ENCODE data around the gene GNG3. TPM values are rescaled to one million over a fixed set of nuclear protein-coding genes. Genes with fewer than 3 reads are reported as not detected.

The GNG3 gene
- total and polyA plus RNA-seq, 2 of the 4 experiments (the other 2 are of a cell fraction), result not detected

DNA sequence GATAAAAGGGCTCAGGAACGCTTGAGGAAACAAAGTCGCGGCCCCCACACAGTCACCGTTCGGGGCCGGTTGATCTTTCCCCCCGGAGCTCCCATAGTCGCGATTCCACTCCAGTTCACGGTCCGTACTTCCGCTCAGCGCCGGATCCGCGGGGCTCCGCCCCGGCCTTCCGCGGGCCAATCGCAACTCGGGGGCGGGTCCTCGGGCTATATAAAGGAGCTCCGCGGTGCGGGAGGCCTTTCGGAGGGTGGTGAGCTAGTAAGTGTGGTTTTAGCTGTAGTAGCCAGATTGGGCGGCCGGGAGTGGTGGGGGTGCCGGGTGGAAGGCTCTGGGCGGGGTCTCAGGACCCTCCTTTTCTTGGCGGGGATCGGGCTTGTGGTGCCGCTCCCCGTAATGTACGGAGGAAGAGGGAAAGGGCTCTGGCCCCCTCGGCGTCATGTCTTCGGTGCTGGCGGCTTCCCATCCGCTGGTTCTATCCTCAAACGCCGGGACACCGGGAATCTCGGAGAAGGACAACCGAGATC, 42.3 kb upstream of the GNG3 start, which contains the start of the genes C11orf98 and CSKMT:
C11orf98 (minus strand) TSS at position 136 of the 524 bp plus-strand sequence; CDS start at position 95, 41 bp downstream.
CSKMT (plus strand) TSS at position 238 of the 524 bp plus-strand sequence. CDS start 568 bp downstream, outside the sequence.
- Histone ChIP-seq H4K20me1 (ENCODE audit: insufficient read depth, low read length) (peaks cover 18% of the 10 kb centered on the region), H3K56ac (ENCODE audit: extremely low read depth, insufficient read depth, low read length) (peak within 1 kb of the TSS; percentile 67), H3K4me2 (ENCODE audit: low read depth, low read length) (peak within 1 kb of the TSS; percentile 88), H3K9ac (ENCODE audit: low read depth, low read length) (peak within 1 kb of the TSS; percentile 79), H3K79me1 (ENCODE audit: low read depth in 1 of 2, low read length in 2 of 2) (peaks cover 33 to 55% of the 10 kb centered on the region in 2 experiments), H3K18ac (ENCODE audit: low read depth, low read length) (no peak within 1 kb of the TSS), H3K9me1 (ENCODE audit: insufficient read depth, low read length) (peaks cover 9% of the 10 kb centered on the region), H2BK20ac (ENCODE audit: low read depth, low read length) (no peak within 1 kb of the TSS), H4K91ac (ENCODE audit: insufficient read depth, low read depth, low read length) (peak within 1 kb of the TSS; percentile 82), H4K5ac (ENCODE audit: low read depth, low read length) (peak within 1 kb of the TSS; percentile 11), H3K36me3 (ENCODE audit: control insufficient read depth, insufficient read depth, low read length) (peaks cover 15% of the 10 kb centered on the region), H3K4me3 (ENCODE audit: insufficient read depth, low read depth, low read length) (peak within 1 kb of the TSS; percentile 73), H3K4ac (ENCODE audit: low read depth, low read length) (peak within 1 kb of the TSS; percentile 91), H2AK9ac (replicated peaks; ENCODE audit: low read depth, low read length, poor library complexity) (peak within 1 kb of the TSS; percentile 99), H3K23ac (ENCODE audit: low read depth, low read length) (peak within 1 kb of the TSS; percentile 89), H3K4me1 (ENCODE audit: control insufficient read depth, insufficient read depth, low read length) (peaks cover 8% of the 10 kb centered on the region), H2BK120ac (ENCODE audit: low read depth, low read length) (peak within 1 kb of the TSS; percentile 3; the same call in 1 of the 2 replicates), H2BK15ac (ENCODE audit: low read depth, low read length) (no peak within 1 kb of the TSS; the same call in 2 of the 3 replicates), H3K27ac (ENCODE audit: insufficient read depth, low read length) (peak within 1 kb of the TSS; percentile 74), H3K9me3 (ENCODE audit: control insufficient read depth, insufficient read depth, low read length) (no peaks in the 10 kb centered on the region), H4K8ac (ENCODE audit: low read depth in 2 of 2, low read length in 2 of 2) (peak within 1 kb of the TSS; percentile 69), H2BK5ac (ENCODE audit: low read depth, low read length, poor library complexity, severe bottlenecking) (peak within 1 kb of the TSS; percentile 64), H3K27me3 (ENCODE audit: control insufficient read depth, insufficient read depth, low read length) (no peaks in the 10 kb centered on the region), H2AK5ac (ENCODE audit: low read depth, low read length) (peak within 1 kb of the TSS; percentile 93), H2AFZ (replicated peaks; ENCODE audit: low read length, poor library complexity) (peak within 1 kb of the TSS; percentile 97), H3K14ac (replicated peaks; ENCODE audit: low read depth, low read length) (peak within 1 kb of the TSS; percentile 95)
- intact Hi-C loops (cut with micrococcal nuclease) (no loop called here), in situ Hi-C loops (cut with MboI; ENCODE audit: low sequenced_read_pairs) (no loop called here), dilution Hi-C loops (cut with HindIII; ENCODE audit: low sequenced_read_pairs, unreplicated experiment) (no loop called here)
- ChIA-PET CTCF (interaction anchor here (0.6 to 1.4 kb wide), 4 partner anchors 12 to 220 kb away, joined by 3 to 4 read pairs (median 3); partner anchors contain the start of gene INTS5), POLR2A (ENCODE audit: unreplicated experiment) (interaction anchor here (0.5 to 1.6 kb wide), 13 partner anchors 11 to 312 kb away, joined by 3 to 24 read pairs (median 4); partner anchors contain the start of genes EEF1G, INTS5, MTA2 and TUT1)
- TF ChIP-seq MAFK (IDR thresholded peaks at IDR 0.05; ENCODE audit: low read depth, low read length) (no peak), MAZ (IDR thresholded peaks at IDR 0.05; ENCODE audit: borderline replicate concordance, low read depth, low read length) (peak; percentile 87; the same call in 1 of the 2 replicates), POLR2A (IDR thresholded peaks at IDR 0.05; ENCODE audit: low read depth, low read length) (peak; percentile 100), CHD1 (IDR thresholded peaks at IDR 0.05; ENCODE audit: low read depth, low read length) (no peak)
- TSS peak; percentile 87 for BruUV-seq (replicated peaks)
- peak; percentile 91 for DNase-seq
- peak; percentile 95 for ATAC-seq (ENCODE audit: low read depth)
- 0% methylated on average over 22 of the region's 47 CpGs; no CpG with 5 or more reads in 1 of the 2 experiments for WGBS, 2 experiments (ENCODE audit: extremely low coverage in 2 of 2, insufficient read length in 1 of 2)

All from IMR-90 (cell line).